AG04449 (cell line): ENCODE results near the gene CHSY3.

ENCODE experiments used
- CTCF ChIA-PET: fragments of 350-600 bp; formaldehyde crosslinking; extraction: SDS; loops from one replicate; lab custom pipeline; 2021; ENCODE audit warnings: antibody characterized with exemption; lab: Yijun Ruan, JAX
- POLR2A ChIA-PET: fragments of 400-600, 350-600 bp; formaldehyde crosslinking; extraction: SDS; loops from one replicate; lab custom pipeline; 2020; ENCODE audit warnings: antibody characterized with exemption, inconsistent platforms; lab: Yijun Ruan, JAX
- DNase-seq: peaks from one replicate; pipeline ENCODE4 v3.0.0-alpha.2; 2010; ENCODE audit warnings: low read depth, low spot score
- H3K4me3 ChIP-seq: 2 replicates; pipeline ENCODE4 v1.5.1; 2011; ENCODE audit warnings: low read depth, mild to moderate bottlenecking, control low read depth, low read length
- CTCF ChIP-seq: IDR thresholded peaks from one replicate; pipeline ENCODE4 v1.5.1; 2011; ENCODE audit warnings: mild to moderate bottlenecking, moderate library complexity, low read length, control low read depth, inconsistent platforms; ENCODE audit not compliant: insufficient read depth; ENCODE audit errors: missing control alignments

The CHSY3 gene

GRCh38 chr5:129902816-129903215, 1.4 kb upstream of the CHSY3 start:
- ChIA-PET POLR2A (no interaction called here), CTCF (interaction anchor here (0.6 to 1.4 kb wide), 4 partner anchors 234 to 1206 kb away, joined by 3 to 9 read pairs (median 5); no protein-coding TSS in a partner anchor)
- no peak overlapping the region for H3K4me3 ChIP-seq
- DNase-seq, result no peak
- TF ChIP-seq CTCF, result no peak

- POLR2A ChIA-PET, result interaction anchor here (0.8 to 1.0 kb wide), 2 partner anchors 235 to 236 kb away, joined by 3 read pairs; no protein-coding TSS in a partner anchor
- CTCF ChIA-PET, result interaction anchor here (0.8 to 1.7 kb wide), 7 partner anchors 169 to 1206 kb away, joined by 3 to 14 read pairs (median 5); no protein-coding TSS in a partner anchor
- TF ChIP-seq CTCF, result no peak
- no peak for DNase-seq
- peak overlapping the region; percentile 83 for H3K4me3 ChIP-seq
These were observed 681 bp upstream of the CHSY3 start for GRCh38 chr5:129903466-129904101.

- POLR2A ChIA-PET, result interaction anchor here (0.8 to 1.0 kb wide), 2 partner anchors 234 to 235 kb away, joined by 3 read pairs; no protein-coding TSS in a partner anchor
- peak; percentile 0 for TF ChIP-seq CTCF
These were observed 605 bp downstream of the CHSY3 start for GRCh38 chr5:129904667-129905472.

GRCh38 chr5:129905473-129906176, 1.4 kb downstream of the CHSY3 start:
- peak overlapping the region; percentile 83 for H3K4me3 ChIP-seq
- CTCF ChIA-PET, result interaction anchor here (1.0 to 1.1 kb wide), 2 partner anchors 234 to 236 kb away, joined by 4 to 5 read pairs; no protein-coding TSS in a partner anchor
- no peak for DNase-seq
- TF ChIP-seq CTCF, result no peak
- POLR2A ChIA-PET, result interaction anchor here (0.6 kb wide), 1 partner anchor 227 kb away, joined by 3 read pairs; no protein-coding TSS in a partner anchor

More at GRCh38 chr5:129904667-129905472, 605 bp downstream of the CHSY3 start:
- CTCF ChIA-PET, result interaction anchor here (0.8 to 1.7 kb wide), 7 partner anchors 168 to 237 kb away, joined by 3 to 14 read pairs (median 4); no protein-coding TSS in a partner anchor
- peak overlapping the region; percentile 83 for H3K4me3 ChIP-seq
- DNase-seq, result no peak

GRCh38 chr5:129906177-129906887, 2.1 kb downstream of the CHSY3 start:
- ChIA-PET CTCF (interaction anchor here (0.8 to 4.7 kb wide), 6 partner anchors 9 to 235 kb away, joined by 3 to 35 read pairs (median 4); no protein-coding TSS in a partner anchor), POLR2A (interaction anchor here (0.6 kb wide), 1 partner anchor 226 kb away, joined by 3 read pairs; no protein-coding TSS in a partner anchor)
- H3K4me3 ChIP-seq, result peak overlapping the region; percentile 83
- TF ChIP-seq CTCF, result peak; percentile 19
- no peak for DNase-seq
